Naive B cell (primary cell): ENCODE measurements around the gene CAMK2N2. TPM values are rescaled to one million over a fixed set of nuclear protein-coding genes. Genes with fewer than 3 reads are reported as not detected.

Experiments
- ATAC-seq, 2 donors: fragments of 150-1000 bp; cut with Tn5 transposase; 2 replicates each; pipeline ENCODE4 v1.10.0; 2021; ENCODE audit warnings: low read depth in 2 of 2, mild to moderate bottlenecking in 2 of 2, moderate library complexity in 2 of 2
- DNase-seq: peaks from one replicate; pipeline ENCODE4 v3.0.0; 2022
- H3K27ac Mint-ChIP-seq, 6 donors: one replicate each; pipeline ENCODE4 v1.8.0; 2020 to 2022; ENCODE audit warnings: mild to moderate bottlenecking in 6 of 6, mixed read lengths in 6 of 6, moderate library complexity in 5 of 6, inconsistent platforms in 2 of 6
- H3K27me3 Mint-ChIP-seq, 3 donors: one replicate each; pipeline ENCODE4 v1.8.0; 2021 to 2022; ENCODE audit warnings: mixed read lengths in 3 of 3, mild to moderate bottlenecking in 1 of 3
- H3K36me3 Mint-ChIP-seq, 2 donors: one replicate each; pipeline ENCODE4 v1.8.0; 2020 to 2022; ENCODE audit warnings: mixed read lengths in 2 of 2, inconsistent platforms in 1 of 2, mild to moderate bottlenecking in 1 of 2
- H3K4me1 Mint-ChIP-seq, 3 donors: one replicate each; pipeline ENCODE4 v1.8.0; 2020 to 2022; ENCODE audit warnings: mixed read lengths in 3 of 3, inconsistent platforms in 1 of 3, mild to moderate bottlenecking in 1 of 3, moderate library complexity in 1 of 3
- H3K4me3 Mint-ChIP-seq, 8 donors: one replicate each; pipeline ENCODE4 v1.8.0; 2020 to 2022; ENCODE audit warnings: mild to moderate bottlenecking in 8 of 8, mixed read lengths in 8 of 8, moderate library complexity in 8 of 8, inconsistent platforms in 2 of 8
- H3K9me3 Mint-ChIP-seq, 7 donors: one replicate each; pipeline ENCODE4 v1.8.0; 2020 to 2022; ENCODE audit warnings: mixed read lengths in 7 of 7, mild to moderate bottlenecking in 5 of 7, inconsistent platforms in 2 of 7, moderate library complexity in 1 of 7
- polyA plus RNA-seq, 6 donors: library from polyadenylated mRNA; unstranded; fragments of 300-500 nt; fragmentation: Illumina TruSeq; gene quantifications; one replicate each; pipeline ENCODE4 v1.2.3, GENCODE V29; 2021; ENCODE audit warnings: low read depth in 6 of 6

The CAMK2N2 gene
- polyA plus RNA-seq, 6 donors from 2014 or later, result not detected

GRCh38 chr3:184211297-184211696 is 50.1 kb downstream of the CAMK2N2 start:
- H3K27me3 Mint-ChIP-seq, result peaks cover 19 to 27% (median 26%) of the 10 kb centered on the region in 3 donors
- no peak overlapping the region for H3K4me3 Mint-ChIP-seq
- no peaks in the 10 kb centered on the region for H3K9me3 Mint-ChIP-seq
- H3K27ac Mint-ChIP-seq, result no peak overlapping the region
- no peak for DNase-seq
- H3K36me3 Mint-ChIP-seq, result no peaks in the 10 kb centered on the region
- no peaks in the 10 kb centered on the region for H3K4me1 Mint-ChIP-seq
- no peak for ATAC-seq

Other genes starting within 250 kb of the CAMK2N2 start
- 10 to 100 TPM in 3 of 6 donors, 1 to 10 TPM in 3; 8.3 to 15.1 (median 10.5) TPM for gene ABCC5, start 243.7 kb downstream of the CAMK2N2 start, polyA plus RNA-seq
- not detected for gene HTR3D, start 229.8 kb downstream of the CAMK2N2 start, polyA plus RNA-seq
- gene HTR3C, start 208.5 kb downstream of the CAMK2N2 start, polyA plus RNA-seq, result not detected
- not detected for gene HTR3E, start 164.5 kb downstream of the CAMK2N2 start, polyA plus RNA-seq
- 10 to 100 TPM; 31.5 to 54.4 (median 37.7) TPM for gene EIF2B5, start 126.2 kb downstream of the CAMK2N2 start, polyA plus RNA-seq
- gene DVL3, start 106.2 kb downstream of the CAMK2N2 start, polyA plus RNA-seq, result 10 to 100 TPM in 4 of 6 donors, 1 to 10 TPM in 2; 4.6 to 17.3 (median 12.1) TPM
- gene AP2M1, start 86.7 kb downstream of the CAMK2N2 start, polyA plus RNA-seq, result 100 to 1,000 TPM; 214 to 318 (median 245) TPM
- 10 to 100 TPM; 24.6 to 45.7 (median 30.0) TPM for gene ABCF3, start 75.4 kb downstream of the CAMK2N2 start, polyA plus RNA-seq
- gene VWA5B2, start 32.0 kb downstream of the CAMK2N2 start, polyA plus RNA-seq, result not detected
- gene ALG3, start 12.6 kb downstream of the CAMK2N2 start, polyA plus RNA-seq, result 10 to 100 TPM; 33.9 to 57.3 (median 39.1) TPM
- 1 to 10 TPM; 2.1 to 4.3 (median 2.4) TPM for gene EEF1AKMT4, start 11.9 kb downstream of the CAMK2N2 start, polyA plus RNA-seq
- gene ECE2, start 14.5 kb upstream of the CAMK2N2 start, polyA plus RNA-seq, result not detected
- 100 to 1,000 TPM; 144 to 190 (median 160) TPM for gene PSMD2, start 37.7 kb upstream of the CAMK2N2 start, polyA plus RNA-seq
- 10 to 100 TPM in 5 of 6 donors, 1 to 10 TPM in 1; 6.4 to 30.0 (median 14.1) TPM for gene EIF4G1, start 53.1 kb upstream of the CAMK2N2 start, polyA plus RNA-seq
- 1 to 10 TPM; 3.6 to 8.5 (median 4.1) TPM for gene FAM131A, start 76.0 kb upstream of the CAMK2N2 start, polyA plus RNA-seq
- 1 to 10 TPM in 3 of 6 donors, under 1 TPM in 1, not detected in 2; 0.35 to 1.8 (median 1.3) TPM for gene CLCN2, start 100.1 kb upstream of the CAMK2N2 start, polyA plus RNA-seq
- 10 to 100 TPM; 34.4 to 61.0 (median 49.1) TPM for gene POLR2H, start 100.2 kb upstream of the CAMK2N2 start, polyA plus RNA-seq
- gene THPO, start 116.7 kb upstream of the CAMK2N2 start, polyA plus RNA-seq, result not detected
- not detected for gene CHRD, start 118.5 kb upstream of the CAMK2N2 start, polyA plus RNA-seq